ENCODE measurements around the gene KDM4F. TPM values are rescaled to one million over a fixed set of nuclear protein-coding genes. Genes with fewer than 3 reads are reported as not detected.

Gene KDM4F
- total RNA-seq = not detected in 2 replicates

DNA sequence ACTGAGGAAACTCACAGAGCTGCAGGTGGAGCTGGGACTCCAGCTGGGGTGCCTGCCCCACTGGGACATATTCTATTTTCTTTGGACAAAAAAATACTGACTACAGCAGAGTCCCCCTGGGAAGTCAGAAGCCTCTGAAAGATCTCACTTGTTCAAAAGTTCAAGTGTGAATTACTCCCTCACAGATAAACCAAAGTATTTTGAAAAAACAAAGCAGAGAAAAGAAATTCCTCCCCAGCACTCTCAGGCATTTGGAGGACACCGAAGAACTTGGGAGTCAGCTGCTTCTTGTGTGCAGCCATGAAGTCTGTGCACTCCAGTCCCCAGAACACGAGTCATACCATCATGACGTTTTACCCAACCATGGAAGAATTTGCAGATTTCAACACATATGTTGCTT is at the start of gene KDM4F:
KDM4F (plus strand) TSS at position 301 of the 400 bp plus-strand sequence.

DNA sequence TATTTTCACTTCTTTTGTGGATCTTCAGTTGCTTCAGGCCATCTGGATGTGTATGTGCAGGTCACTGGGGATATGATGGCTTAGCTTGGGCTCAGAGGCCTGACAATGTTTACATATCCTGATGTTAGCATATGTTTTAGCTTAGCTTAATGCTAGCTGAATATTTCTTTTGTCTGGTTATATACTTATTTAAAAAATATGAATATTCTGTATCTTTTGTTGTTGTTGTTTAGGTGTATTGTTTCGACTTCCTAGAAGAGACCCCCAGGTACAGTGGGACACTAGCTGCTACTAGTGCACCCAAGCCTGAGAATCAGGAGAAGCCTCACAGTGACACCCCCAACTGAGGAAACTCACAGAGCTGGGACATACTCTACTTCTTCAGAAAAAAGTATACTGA is 24.3 kb upstream of the KDM4F start, which contains the start of gene KDM4E:
KDM4E (plus strand) TSS at position 301 of the 400 bp plus-strand sequence. CDS start 300 bp downstream, outside the sequence.

DNA sequence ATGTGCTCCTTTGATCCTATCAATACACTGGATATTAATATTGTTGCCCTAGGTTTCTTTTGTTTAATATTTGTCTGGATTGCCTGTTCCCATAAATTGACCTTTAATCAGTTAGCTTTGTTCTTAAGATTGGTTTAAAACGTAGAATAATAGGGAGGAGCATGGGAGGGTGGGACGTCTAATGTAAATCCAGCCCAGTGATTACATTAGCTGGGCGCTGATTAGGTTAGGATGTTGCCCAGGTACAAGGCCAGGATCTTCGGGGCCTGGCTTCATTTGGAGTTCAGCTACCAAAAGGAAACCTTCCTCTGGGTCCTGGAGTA is 17.5 kb downstream of the KDM4F start, which contains the start of gene SRSF8:
SRSF8 (plus strand) TSS at position 204 of the 323 bp plus-strand sequence. CDS start 308 bp downstream, outside the sequence.

DNA sequence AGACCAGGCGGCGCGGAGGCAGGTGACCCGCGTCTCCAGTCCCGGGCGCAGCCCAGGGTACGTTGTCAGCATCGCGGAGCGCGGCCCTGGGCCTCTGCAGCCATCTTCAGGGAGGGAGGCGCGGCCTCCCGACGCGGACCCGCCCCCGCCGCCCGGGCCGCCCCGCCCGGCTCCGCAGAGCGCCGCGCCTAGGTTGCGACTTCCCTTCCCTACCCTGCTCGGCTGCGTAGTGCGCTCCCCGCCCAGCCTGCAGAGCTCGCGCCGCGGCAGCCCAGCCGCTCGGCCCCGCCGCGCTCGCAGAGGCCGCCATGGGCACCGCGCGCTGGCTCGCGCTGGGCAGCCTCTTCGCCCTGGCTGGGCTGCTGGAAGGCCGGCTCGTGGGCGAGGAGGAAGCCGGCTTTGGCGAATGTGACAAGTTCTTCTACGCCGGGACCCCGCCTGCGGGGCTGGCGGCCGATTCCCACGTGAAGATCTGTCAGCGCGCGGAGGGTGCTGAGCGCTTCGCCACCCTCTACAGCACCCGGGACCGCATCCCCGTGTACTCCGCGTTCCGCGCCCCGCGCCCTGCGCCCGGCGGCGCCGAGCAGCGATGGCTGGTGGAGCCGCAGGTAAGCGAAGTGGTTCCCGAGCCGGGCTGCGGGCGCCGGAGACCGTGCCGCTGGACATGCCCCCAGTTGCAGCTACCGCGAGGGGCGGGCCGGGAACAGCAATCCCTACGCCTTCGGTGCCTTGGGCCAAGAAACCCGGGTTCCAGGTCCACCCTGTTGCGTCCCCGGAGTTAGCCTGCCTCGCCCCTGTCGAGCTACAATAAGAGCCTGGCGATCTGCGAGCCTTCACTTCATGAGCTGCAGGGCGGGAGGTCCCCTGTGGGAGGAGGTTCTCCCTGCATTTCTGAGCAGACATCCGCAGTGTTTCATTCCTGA is 40.7 kb downstream of the KDM4F start, which contains the start of gene ENDOD1:
ENDOD1 (plus strand) TSS at position 227 of the 923 bp plus-strand sequence; CDS start at position 309, 82 bp downstream.

Other genes starting within 250 kb of the KDM4F start
- 49.5 and 53.6 TPM in 2 replicates for gene CWC15, start 75.9 kb upstream of the KDM4F start, total RNA-seq
- gene KDM4D, start 75.7 kb upstream of the KDM4F start, total RNA-seq = 0.80 and 1.1 TPM in 2 replicates
- not detected in 2 replicates for gene KDM4E, start 24.2 kb upstream of the KDM4F start, total RNA-seq
- gene SRSF8, start 17.5 kb downstream of the KDM4F start, total RNA-seq = 22.5 and 29.1 TPM in 2 replicates
- gene ENDOD1, start 40.4 kb downstream of the KDM4F start, total RNA-seq = 27.5 and 34.5 TPM in 2 replicates
- 7.6 and 11.6 TPM in 2 replicates for gene SESN3, start 181.8 kb downstream of the KDM4F start, total RNA-seq